ENCODE measurements around the gene TERT. TPM values are rescaled to one million over a fixed set of nuclear protein-coding genes. Genes with fewer than 3 reads are reported as not detected.

Gene TERT
- polyA plus RNA-seq, 1 experiment, result not detected

GRCh38 chr5:1298067-1298551 lies 3.2 kb upstream of the TERT start:
- ChIA-PET CTCF (no interaction called here), POLR2A (no interaction called here)
- Histone ChIP-seq H3K27me3 (ENCODE audit: control insufficient read depth, insufficient read depth, low read length) (peaks cover 9% of the 10 kb centered on the region), H3K36me3 (ENCODE audit: control insufficient read depth, insufficient read depth, low read length) (no peaks in the 10 kb centered on the region), H3K4me3 (ENCODE audit: low read depth, low read length) (no peak overlapping the region)
- no peak for DNase-seq (ENCODE audit: low read depth)
- TF ChIP-seq CTCF (IDR thresholded peaks at IDR 0.05; ENCODE audit: insufficient read depth, low read depth, low read length), result no peak

- DNase-seq (ENCODE audit: low read depth), result no peak
- no peak for TF ChIP-seq CTCF (IDR thresholded peaks at IDR 0.05; ENCODE audit: insufficient read depth, low read depth, low read length)
- ChIA-PET POLR2A (no interaction called here), CTCF (interaction anchor here (1.4 kb wide), 1 partner anchor 83 kb away, joined by 4 read pairs; no protein-coding TSS in a partner anchor)
- H3K36me3 ChIP-seq (ENCODE audit: control insufficient read depth, insufficient read depth, low read length), result no peaks in the 10 kb centered on the region
- H3K27me3 ChIP-seq (ENCODE audit: control insufficient read depth, insufficient read depth, low read length), result peaks cover 9% of the 10 kb centered on the region
- no peak overlapping the region for H3K4me3 ChIP-seq (ENCODE audit: low read depth, low read length)
Measured at GRCh38 chr5:1297243-1297642, 2.4 kb upstream of the TERT start.

- ChIA-PET POLR2A (no interaction called here), CTCF (no interaction called here)
- H3K27me3 ChIP-seq (ENCODE audit: control insufficient read depth, insufficient read depth, low read length), result peaks cover 7% of the 10 kb centered on the region
- H3K36me3 ChIP-seq (ENCODE audit: control insufficient read depth, insufficient read depth, low read length), result no peaks in the 10 kb centered on the region
- TF ChIP-seq CTCF (IDR thresholded peaks at IDR 0.05; ENCODE audit: insufficient read depth, low read depth, low read length), result no peak
- DNase-seq (ENCODE audit: low read depth), result no peak
- H3K4me3 ChIP-seq (ENCODE audit: low read depth, low read length), result no peak overlapping the region
Measured at GRCh38 chr5:1295650-1296037, 776 bp upstream of the TERT start.

- CTCF ChIA-PET, result no interaction called here
- Histone ChIP-seq H3K4me3 (ENCODE audit: low read depth, low read length) (no peak overlapping the region), H3K27me3 (ENCODE audit: control insufficient read depth, insufficient read depth, low read length) (peaks cover 4% of the 10 kb centered on the region), H3K36me3 (ENCODE audit: control insufficient read depth, insufficient read depth, low read length) (no peaks in the 10 kb centered on the region)
- DNase-seq (ENCODE audit: low read depth), result no peak
- no peak for TF ChIP-seq CTCF (IDR thresholded peaks at IDR 0.05; ENCODE audit: insufficient read depth, low read depth, low read length)
- POLR2A ChIA-PET, result no interaction called here
Measured at GRCh38 chr5:1294206-1294834, 548 bp downstream of the TERT start.

- POLR2A ChIA-PET, result no interaction called here
- peaks cover 4% of the 10 kb centered on the region; the same call in 1 of the 2 replicates for H3K27me3 ChIP-seq (ENCODE audit: control insufficient read depth, insufficient read depth, low read length)
Measured at GRCh38 chr5:1293416-1294205, 1.3 kb downstream of the TERT start.

More at GRCh38 chr5:1293416-1294205, 1.3 kb downstream of the TERT start:
- Histone ChIP-seq H3K4me3 (ENCODE audit: low read depth, low read length) (no peak overlapping the region), H3K36me3 (ENCODE audit: control insufficient read depth, insufficient read depth, low read length) (no peaks in the 10 kb centered on the region)
- no peak for TF ChIP-seq CTCF (IDR thresholded peaks at IDR 0.05; ENCODE audit: insufficient read depth, low read depth, low read length)
- CTCF ChIA-PET, result no interaction called here
- no peak for DNase-seq (ENCODE audit: low read depth)

All from BJ (cell line).